HG03025 (cell line): Measurements from ENCODE around the gene GATB.

Experiments
- ATAC-seq: cut with Tn5 transposase; IDR thresholded peaks from one replicate; pipeline ENCODE4 v1.9.1; 2021; ENCODE audit warnings: mild to moderate bottlenecking, moderate library complexity; ENCODE audit not compliant: unreplicated experiment, low FRiP score

The GATB gene, protein sequence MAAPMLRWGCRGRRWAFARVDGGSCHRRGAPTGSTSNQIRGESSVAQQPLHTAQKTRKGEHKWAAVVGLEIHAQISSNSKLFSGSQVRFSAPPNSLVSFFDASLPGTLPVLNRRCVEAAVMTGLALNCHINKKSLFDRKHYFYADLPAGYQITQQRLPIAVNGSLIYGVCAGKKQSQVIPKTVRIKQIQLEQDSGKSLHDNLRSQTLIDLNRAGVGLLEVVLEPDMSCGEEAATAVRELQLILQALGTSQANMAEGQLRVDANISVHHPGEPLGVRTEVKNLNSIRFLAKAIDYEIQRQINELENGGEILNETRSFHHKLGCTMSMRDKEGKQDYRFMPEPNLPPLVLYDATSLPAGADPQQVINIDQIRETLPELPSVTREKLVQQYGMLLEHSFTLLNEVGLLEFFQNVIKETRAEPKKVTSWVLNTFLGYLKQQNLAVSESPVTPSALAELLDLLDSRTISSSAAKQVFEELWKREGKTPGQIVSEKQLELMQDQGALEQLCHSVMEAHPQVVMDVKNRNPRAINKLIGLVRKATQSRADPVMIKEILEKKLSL

DNA sequence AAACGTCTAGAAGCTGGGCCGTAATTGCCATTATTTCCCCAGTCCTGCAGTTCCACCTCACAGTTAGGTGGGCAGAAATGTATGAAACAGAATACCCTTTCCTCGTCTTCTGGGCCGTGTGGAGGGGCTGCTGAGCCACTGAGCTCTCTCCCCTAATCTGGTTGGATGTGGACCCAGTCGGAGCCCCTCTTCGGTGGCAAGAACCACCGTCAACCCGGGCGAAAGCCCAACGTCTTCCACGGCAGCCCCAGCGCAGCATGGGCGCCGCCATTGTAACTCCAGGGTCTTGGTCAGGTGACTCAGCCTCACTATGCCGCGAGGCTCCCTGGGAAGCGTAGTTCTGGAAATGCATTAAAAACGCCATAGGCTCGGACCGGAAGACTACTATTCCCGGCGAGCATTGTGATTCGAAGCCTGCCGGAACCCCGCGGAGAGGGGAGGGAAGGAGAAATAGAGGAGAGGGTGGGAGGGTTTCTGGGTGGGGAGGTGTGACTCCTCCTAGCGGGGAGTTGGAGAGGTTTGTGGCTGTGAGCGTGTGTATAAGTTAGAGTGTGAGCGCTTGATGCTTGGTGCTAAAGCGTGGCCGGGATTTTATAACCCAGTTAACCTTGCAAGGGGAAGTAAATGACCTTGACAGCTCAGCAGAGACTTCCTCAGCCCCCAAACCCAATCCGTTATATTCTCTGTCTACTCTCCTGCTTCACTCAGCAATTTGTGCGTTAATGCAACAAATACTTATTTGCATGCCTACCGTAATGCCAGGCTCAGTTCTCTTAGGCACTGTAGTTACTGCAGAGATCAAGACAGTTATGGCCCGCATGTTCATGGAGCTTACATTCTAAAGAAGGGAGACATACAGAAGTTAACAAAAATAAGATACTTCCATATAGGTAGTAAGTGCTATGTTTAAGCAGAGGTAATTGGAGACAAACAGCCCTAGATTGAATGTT, at the start of gene GATB:
Gene GATB, minus strand, starts transcription at position 296 of the 950 bp plus-strand sequence. Its CDS starts 25 bp downstream, at position 271.
- ATAC-seq, result peak; percentile 99

DNA sequence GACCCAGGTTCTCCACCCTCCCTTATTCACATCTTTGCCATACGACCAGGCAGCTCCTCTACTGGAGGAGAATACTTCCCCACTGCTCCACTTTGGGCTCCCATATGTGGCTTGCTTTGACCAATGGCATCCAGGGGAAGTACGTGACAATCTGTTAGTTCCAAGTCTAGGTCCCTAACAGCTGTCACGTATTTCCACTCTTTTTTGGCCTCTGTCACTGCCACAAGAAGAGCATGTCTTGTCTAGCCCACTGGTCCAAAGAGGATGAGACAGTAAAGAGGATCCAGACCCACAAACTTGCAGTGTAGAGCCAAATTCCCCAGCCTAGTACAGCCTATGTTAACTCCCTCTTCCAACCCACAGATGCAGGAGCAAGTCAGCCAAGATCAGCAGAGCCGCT, 49.7 kb upstream of the GATB start:
- ATAC-seq, result no peak

DNA sequence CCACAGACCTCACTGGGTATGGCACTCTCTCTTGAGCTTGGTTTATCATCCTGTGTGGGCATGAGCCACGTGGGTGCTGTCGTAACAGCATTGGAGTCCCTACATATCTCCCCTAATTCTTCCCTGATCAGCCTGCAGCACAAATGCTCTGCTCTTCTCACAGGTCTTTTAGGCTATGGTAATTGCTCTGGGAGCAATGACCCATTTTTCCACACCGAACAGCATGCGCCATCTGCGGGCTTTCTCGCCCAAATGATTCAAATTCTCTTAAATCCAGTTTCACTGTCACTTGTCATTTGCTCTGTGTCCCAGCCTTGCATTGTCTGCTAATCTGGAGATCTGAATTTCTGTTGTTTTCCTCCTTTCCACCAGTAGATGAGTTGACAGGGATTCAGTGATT, 48.9 kb upstream of the GATB start:
- no peak for ATAC-seq

DNA sequence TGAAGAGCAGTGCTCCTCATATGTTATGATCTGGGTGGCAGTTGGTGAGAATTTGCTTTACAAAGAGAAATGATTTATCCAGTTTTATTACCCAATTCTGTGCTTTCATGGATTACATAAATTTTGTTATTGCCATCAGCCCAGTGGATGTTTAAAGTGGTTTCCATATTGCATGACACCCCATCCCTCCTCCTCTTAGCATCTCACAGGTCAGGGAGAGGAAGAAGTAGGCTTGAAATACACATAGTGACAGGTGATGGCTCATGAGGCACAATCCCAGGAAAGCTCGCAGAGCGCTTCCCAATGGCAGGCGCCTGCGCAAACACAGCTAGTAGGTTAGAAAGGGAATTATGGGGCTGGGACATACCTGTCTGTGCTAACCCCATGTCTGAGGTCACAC, 47.7 kb upstream of the GATB start:
- no peak for ATAC-seq

DNA sequence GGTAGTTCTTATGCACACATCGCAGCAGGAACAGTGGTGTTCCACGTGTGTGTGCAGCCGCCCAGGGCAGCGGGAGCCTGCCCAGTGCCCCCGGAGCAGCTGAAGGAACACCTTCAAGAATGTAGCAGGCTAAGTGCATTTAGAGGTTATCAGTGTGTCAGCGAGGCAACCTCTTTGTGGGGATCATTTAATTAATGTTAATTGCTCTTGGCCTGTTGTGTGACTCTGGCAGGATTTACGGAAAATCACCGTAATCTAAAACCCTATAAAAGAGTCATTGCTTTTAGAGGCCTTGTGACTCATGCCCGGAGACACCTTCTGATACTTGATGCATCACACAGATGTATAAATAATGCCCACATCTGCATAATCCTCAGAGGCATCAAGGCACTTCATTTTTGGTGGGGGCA, 47.3 kb upstream of the GATB start:
- ATAC-seq, result no peak

DNA sequence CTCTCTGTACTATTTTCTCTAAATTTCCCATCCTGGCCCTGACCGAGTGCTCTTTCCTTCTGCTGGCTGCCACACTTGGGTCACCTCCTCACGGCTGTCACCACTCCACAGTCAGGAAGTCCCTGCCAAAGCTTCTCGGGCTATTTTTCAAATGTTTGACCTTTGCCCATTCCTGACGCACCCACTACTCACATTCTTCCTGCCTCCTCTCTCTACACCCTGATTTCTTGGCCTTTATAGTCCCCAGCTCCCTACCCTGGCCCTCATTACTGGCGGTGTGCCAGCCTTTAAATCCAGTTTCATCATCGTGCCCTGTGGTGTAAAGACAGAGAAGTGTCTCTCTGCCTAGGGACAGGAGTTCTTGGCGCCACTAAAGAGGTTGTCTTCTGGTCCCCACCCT, 46.4 kb upstream of the GATB start:
- no peak for ATAC-seq

DNA sequence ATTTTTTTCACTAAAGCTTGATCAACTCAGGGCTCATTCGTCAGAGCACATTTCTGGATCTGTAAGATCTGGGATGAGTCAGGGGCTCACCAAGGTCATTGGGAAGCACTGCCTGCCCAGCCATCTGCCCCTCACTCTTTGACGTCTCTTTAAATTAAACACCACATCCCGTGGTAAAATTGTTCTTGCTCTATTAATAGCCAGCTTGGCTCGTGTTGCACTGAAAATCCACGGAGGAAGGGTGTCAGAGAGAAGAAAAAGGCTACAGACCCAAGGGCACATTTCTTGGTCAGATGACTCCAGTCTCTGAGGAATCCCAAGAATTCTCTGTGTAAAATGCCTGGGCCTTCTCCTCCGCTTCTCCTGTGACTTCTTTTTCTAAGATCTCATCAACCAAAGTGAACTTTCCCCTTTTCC, 45.7 kb upstream of the GATB start:
- no peak for ATAC-seq

DNA sequence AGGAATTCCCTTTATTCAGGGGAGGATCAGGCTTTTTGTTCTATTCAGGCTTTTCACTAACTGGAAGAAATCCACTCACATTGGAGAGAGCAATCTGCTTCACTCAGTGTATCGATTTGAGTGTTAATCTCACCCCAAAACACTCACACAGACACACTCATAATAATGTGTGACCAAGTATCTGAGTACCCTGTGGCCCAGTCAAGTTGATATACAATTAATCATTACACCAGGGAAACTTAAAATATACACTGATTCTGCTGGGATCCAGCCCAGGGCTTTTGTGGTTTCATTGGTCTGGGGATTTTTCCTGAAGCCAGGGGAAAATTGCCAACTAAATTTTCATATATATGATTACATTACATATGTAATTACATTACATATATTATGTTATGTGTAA, 44.0 kb upstream of the GATB start:
- no peak for ATAC-seq

DNA sequence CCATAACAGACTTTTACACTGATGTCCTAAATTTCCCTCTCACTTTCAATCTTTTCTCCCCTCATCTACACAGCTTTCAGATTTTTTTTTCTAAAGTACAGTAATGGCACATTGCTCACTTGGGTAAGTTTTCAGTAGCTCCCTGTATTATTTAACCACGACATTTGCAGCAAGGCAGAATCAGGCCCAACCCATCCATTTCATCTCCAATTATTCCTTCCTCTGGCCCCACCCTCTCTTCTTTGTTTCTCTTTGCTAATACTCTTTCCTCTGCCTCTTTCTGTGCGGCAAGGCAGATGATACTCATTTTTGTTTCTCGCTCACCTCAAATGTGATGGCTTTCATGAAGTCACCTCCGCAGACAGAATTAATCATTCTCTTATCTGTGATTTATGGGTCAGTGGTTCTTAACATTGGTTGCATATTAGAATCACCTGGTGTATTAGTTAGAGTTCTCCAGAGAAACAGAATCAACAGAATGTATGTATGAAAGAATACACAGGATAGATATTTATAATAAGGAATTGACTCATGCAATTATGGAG, 43.4 kb upstream of the GATB start:
- no peak for ATAC-seq

DNA sequence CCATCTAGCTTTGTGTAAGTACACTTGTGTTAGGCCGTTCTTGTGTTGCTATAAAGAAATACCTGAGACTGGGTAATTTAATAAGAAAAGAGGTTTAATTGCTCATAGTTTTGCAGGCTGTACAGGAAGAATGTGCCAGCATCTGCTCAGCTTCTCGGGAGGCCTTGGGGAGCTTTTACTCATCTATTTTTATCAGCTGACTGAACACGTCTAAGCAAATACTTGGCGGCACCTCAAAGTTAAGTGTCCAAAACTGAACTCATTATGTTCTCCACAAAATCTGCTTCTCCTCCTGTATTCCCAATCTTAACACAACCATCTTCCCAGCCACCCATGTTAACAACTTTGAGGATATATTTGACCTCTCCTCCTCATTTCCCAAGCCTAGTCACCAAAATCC, 42.4 kb upstream of the GATB start:
- ATAC-seq, result no peak

DNA sequence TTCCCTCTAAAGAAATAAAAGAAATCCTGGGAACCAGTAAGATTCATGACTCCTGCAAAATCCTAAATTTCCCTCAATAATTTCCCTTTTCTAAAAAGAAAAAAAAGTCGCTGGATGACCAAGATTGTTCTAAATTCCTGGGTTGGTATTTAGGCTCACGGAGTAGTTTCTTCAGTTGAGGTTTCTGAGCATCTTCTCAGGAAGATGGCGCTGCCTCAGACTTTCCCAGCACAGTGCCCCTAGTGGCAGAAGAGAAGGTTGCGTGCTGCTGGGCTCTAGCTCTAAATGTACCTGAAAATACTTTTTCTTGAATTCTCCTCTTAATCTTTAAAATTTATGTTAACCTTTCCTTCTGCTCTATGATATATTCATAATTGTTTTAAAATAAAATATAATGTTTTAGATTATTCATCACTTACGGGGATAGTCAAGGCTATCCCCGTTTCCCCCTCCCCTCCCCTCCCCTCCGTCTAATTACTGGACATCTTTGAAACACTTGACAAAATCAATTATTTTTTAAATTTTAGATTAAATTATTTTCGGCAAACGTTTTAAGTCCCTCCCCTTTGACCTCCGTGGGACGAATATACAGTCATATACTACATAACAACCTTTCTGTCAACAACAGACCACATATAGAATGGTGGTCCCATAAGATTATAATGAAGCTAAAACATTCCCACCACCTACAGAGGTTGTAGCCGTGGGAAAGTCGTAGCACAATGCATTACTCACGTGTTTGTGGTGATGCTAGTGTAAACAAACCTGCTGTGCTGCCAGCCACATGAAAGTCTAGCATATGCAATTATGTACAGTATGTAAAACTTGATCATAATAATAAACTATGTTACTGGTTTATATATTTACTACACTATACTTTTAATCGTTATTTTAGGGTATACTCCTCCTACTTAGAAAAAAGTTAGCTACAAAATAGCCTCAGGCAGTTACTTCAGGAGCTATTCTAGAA, 41.0 kb upstream of the GATB start:
- no peak for ATAC-seq

DNA sequence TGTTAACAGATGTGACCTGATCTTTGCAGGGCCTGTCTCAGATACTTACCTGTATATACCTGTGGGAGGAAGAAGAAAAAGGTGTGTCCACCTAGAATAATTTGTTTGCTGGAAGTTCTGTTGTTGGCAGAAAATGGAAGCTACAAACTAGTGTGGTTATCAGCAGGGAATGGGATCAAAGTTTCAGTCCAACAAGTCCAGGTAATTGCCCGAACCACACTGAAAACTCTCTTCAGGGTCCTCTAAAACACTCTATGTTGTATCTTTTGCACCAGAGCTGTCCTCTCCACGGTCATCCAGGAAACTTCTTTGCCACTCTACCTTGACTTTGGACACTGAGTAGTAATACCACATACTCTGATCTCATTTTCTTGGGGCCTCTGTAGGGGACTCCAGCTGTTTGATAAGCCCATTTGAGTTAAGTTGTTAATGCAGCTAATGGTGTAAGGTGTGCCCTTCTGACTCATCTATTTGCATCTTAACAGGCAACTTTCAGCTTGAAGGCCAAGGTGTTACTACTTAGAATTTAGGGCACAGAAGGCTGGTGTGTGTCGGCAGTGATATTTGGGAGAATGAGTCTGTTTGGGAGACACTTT, 38.7 kb upstream of the GATB start:
- ATAC-seq, result no peak

DNA sequence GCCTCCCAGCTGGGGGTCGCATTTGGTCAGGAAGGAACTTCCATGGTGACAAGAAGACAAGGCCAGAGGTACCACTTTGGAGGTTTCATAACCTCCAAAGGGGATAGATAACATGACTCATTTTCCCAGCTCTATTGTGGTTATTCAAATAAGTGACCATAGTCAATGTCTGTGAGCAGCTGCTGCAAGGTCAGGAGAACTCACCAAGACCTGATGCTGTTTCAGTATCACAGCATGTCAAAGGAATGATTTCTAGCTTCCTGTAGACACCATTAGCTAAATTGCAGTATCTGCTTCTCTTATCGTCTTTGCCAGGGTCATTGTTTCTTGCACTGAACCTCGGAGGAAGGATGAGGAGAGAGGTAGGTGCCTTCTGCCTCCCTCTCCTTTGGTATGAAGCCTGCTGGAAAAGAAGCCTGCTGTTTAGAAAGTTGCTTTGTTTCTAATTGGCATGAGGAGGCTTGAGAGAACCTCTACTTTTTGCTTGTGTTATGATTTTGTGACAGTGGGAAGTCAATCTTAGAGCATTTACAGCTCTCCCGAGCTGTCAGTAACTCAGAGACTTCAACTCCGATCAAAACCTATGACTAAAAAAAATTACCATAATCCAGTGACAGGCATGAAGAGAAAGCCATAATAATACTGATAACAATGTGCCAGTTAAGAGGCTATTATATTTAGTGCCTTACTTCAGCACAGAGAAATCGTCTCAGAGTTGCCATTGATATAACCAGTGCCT, 38.0 kb upstream of the GATB start:
- peak; percentile 81 for ATAC-seq

DNA sequence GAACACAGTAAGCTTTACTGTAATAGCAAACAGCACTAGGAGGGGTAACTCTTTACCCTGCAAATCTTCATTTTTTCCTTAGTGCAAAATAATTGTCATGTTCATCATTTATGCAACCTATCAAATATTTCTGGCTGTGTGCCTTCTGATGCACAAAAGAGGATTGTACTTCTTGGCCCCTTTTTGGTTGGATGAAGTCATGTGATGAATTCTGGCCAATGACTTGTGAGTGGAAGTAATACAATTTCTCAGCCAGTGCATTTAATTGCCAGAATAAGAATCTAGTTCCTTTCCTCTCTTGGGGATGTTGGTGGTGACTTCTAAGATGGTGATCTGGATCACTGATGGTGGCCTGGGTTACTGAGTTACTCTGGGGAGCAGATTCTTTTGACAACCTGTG, 37.0 kb upstream of the GATB start:
- no peak for ATAC-seq

DNA sequence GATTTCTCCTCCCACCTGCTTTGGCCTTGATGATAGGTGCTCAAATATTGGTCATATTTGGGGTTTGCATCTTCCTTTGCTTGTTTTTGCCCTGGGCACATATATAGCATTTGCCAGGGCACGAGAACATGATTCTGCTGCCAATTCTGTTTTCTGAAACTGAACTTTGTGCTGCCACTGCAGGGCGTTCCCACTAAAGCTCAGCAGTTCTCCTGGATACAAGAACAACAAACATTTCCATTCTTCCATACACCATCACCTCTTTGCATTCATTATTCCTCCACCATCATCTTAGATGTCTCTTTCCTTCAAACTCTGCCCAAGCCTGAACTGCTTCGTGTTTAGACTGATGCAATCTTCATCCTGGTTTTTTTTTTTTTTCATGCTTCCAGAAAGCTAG, 36.3 kb upstream of the GATB start:
- ATAC-seq, result no peak

DNA sequence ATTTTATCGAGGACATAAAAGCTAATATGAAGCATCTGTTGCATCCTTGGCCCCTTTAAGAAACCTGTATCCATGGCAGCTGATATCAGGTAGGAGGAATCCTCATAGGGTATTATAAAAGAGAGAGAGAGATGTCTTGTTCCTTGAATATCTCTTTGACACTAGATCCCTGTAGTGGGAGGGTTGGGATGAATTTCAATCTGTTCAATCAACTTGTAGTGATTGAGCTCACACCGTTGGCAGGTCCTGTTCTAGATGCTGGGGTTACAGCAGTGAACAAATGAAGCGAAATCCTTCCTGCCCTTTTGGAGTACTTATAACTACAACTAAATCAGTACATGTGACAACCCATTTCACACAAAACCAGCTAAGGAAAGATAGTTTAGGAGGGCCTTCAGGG, 35.3 kb upstream of the GATB start:
- ATAC-seq, result no peak

DNA sequence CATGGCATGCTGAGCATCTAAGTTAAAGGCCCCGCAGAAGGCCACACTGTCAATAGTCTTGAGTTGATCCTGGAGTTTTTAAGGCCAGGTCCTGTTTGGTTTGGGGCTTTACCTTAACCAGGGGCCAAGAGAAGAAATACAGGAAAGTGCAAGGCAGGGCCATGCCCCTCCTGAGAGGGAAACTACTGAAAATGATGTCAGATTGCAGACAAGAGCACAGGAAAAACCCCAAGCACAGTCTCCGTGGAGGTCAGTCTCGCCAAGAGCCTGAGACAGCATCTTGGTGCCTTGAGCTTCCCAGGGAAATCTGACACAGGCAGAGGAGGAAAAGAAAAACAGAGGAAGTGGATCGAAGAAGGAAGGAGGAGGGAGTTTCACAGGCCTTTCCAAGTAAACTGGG, 32.2 kb upstream of the GATB start:
- no peak for ATAC-seq

DNA sequence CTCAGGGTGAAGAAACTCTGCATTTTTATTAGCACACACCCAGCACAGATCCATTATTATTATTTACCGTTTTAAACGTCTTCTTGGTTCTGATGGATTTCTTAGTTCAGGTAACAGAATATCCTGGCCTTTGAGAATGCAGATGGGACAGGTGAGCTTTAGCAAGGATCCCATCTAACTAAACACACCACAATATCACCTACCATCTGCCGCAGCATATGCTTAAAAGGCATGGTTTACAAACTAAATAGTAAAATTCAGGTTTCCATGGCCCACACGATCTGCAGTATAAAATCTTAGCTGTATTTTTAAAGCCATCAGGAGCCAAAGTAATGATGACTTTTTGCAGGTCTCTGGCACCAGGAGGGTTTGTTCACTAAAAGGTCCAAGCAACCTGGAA, 31.7 kb upstream of the GATB start:
- no peak for ATAC-seq

DNA sequence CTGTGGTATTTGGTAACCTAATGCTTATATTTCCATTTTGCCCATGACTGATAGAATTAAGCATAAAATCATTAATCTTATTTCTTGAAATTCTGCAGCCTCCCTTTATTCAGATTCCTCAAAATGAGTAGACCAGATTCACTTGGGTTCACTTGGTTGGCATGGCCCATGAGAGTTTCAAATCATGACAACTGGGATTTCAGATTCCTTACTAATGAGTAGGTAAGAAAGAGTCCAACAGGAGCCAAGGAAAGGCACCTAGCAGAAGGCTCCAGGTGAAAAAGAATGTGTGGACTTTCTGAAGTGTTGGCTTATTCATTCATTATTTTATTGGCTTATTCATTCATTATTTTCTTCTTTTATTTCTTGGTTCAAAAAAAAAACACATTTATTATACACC, 27.2 kb upstream of the GATB start:
- no peak for ATAC-seq
